HEK293T (cell line): Measurements from ENCODE around the gene FBXO33.

Experiments used
- CTCF ChIA-PET: fragments of 350-600 bp; formaldehyde crosslinking; extraction: SDS; loops from one replicate; lab custom pipeline; 2021; ENCODE audit warnings: antibody characterized with exemption, inconsistent platforms; lab: Yijun Ruan, JAX
- POLR2A ChIA-PET: fragments of 350-600 bp; formaldehyde crosslinking; extraction: SDS; loops from one replicate; lab custom pipeline; 2020; ENCODE audit warnings: antibody characterized with exemption, inconsistent platforms; lab: Yijun Ruan, JAX
- DNase-seq: peaks from one replicate; pipeline ENCODE4 v3.0.0; 2012; ENCODE audit warnings: mixed read lengths; ENCODE audit errors: extremely low spot score
- ARNT ChIP-seq: fragments of 450-650 bp; IDR thresholded peaks from 2 replicates; pipeline ENCODE4 v1.6.1; 2017; ENCODE audit warnings: mild to moderate bottlenecking
- BHLHE40 ChIP-seq: fragments of 450-650 bp; IDR thresholded peaks from 2 replicates; pipeline ENCODE4 v1.6.1; 2016; ENCODE audit warnings: mild to moderate bottlenecking, moderate library complexity, borderline replicate concordance
- CTBP1 ChIP-seq: fragments of 450-650 bp; IDR thresholded peaks from 2 replicates; pipeline ENCODE4 v1.6.1; 2016; ENCODE audit warnings: borderline replicate concordance
- ELF4 ChIP-seq: fragments of 450-650 bp; IDR thresholded peaks from 2 replicates; pipeline ENCODE4 v1.6.1; 2017; ENCODE audit warnings: antibody characterized with exemption
- FOXA1 ChIP-seq: fragments of 450-650 bp; IDR thresholded peaks from 2 replicates; pipeline ENCODE4 v1.6.1; 2016; ENCODE audit warnings: mild to moderate bottlenecking
- FOXK2 ChIP-seq: fragments of 450-650 bp; IDR thresholded peaks from 2 replicates; pipeline ENCODE4 v1.6.1; 2016; ENCODE audit warnings: mild to moderate bottlenecking
- FOXM1 ChIP-seq: fragments of 450-650 bp; IDR thresholded peaks from 2 replicates; pipeline ENCODE4 v1.6.1; 2017; ENCODE audit warnings: mild to moderate bottlenecking, borderline replicate concordance
- HDGF ChIP-seq: fragments of 450-650 bp; IDR thresholded peaks from 2 replicates; pipeline ENCODE4 v1.6.1; 2017; ENCODE audit warnings: antibody characterized with exemption, borderline replicate concordance
- L3MBTL2 ChIP-seq: fragments of 450-650 bp; conservative IDR thresholded peaks from 2 replicates; pipeline ENCODE4 v1.6.1; 2016; ENCODE audit warnings: mild to moderate bottlenecking
- LEF1 ChIP-seq: fragments of 450-650 bp; IDR thresholded peaks from 2 replicates; pipeline ENCODE4 v1.6.1; 2017; ENCODE audit warnings: mild to moderate bottlenecking, borderline replicate concordance
- NFRKB ChIP-seq: fragments of 450-650 bp; IDR thresholded peaks from 2 replicates; pipeline ENCODE4 v1.6.1; 2016; ENCODE audit warnings: mild to moderate bottlenecking, moderate library complexity
- PKNOX1 ChIP-seq: fragments of 450-650 bp; IDR thresholded peaks from 2 replicates; pipeline ENCODE4 v1.6.1; 2016
- SP1 ChIP-seq: fragments of 450-650 bp; IDR thresholded peaks from 2 replicates; pipeline ENCODE4 v1.6.1; 2017
- SUZ12 ChIP-seq: fragments of 450-650 bp; IDR thresholded peaks from 2 replicates; pipeline ENCODE4 v1.6.1; 2016; ENCODE audit warnings: mild to moderate bottlenecking
- TARDBP ChIP-seq: fragments of 450-650 bp; IDR thresholded peaks from 2 replicates; pipeline ENCODE4 v1.6.1; 2016
- ZNF384 ChIP-seq: fragments of 450-650 bp; IDR thresholded peaks from 2 replicates; pipeline ENCODE4 v1.6.1; 2016

Gene FBXO33

GRCh38 chr14:39383026-39383660 lies 49.1 kb downstream of the FBXO33 start:
- TF ChIP-seq ARNT: no peak
- no peak for TF ChIP-seq TARDBP
- TF ChIP-seq FOXM1: no peak
- no peak for TF ChIP-seq SP1
- no peak for TF ChIP-seq ELF4
- no peak for TF ChIP-seq FOXA1
- TF ChIP-seq BHLHE40: no peak
- TF ChIP-seq LEF1: no peak
- TF ChIP-seq NFRKB: no peak
- TF ChIP-seq L3MBTL2: no peak
- TF ChIP-seq PKNOX1: no peak
- no peak for TF ChIP-seq FOXK2
- no peak for TF ChIP-seq SUZ12
- TF ChIP-seq HDGF: no peak
- TF ChIP-seq ZNF384: no peak
- CTCF ChIA-PET: no interaction called here
- POLR2A ChIA-PET: interaction anchor here (1.2 kb wide), 1 partner anchor 280 kb away, joined by 3 read pairs; the partner anchor contains the start of gene SEC23A
- no peak for DNase-seq

DNA sequence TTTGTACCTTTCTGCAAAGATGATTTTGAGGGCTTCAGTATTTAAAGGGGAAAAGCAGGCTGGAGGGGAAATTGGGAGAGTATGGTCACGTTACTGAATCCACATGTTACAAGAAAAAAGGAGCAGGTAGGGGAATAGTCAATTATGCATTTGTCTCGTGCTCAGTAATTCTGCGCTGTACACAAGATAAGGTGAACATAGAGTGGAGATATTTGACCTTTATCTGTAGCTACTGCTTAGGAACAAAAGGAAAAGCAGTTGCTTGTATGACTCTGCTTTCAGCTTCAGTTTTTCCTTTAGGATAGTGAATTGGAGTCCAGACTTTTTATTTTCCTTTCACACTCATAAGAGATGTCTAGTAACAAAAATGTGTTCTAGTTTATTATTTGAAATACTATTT lies 49.8 kb downstream of the FBXO33 start:
- ChIA-PET CTCF (interaction anchor here (0.6 to 1.0 kb wide), 2 partner anchors 13 to 16 kb away, joined by 3 to 14 read pairs; no protein-coding TSS in a partner anchor), POLR2A (no interaction called here)
- TF ChIP-seq CTBP1 (no peak), SP1 (no peak), NFRKB (no peak), HDGF (no peak), ZNF384 (no peak), FOXM1 (no peak), ARNT (no peak), TARDBP (no peak)
- DNase-seq: no peak

GRCh38 chr14:39381366-39381765 lies 50.9 kb downstream of the FBXO33 start:
- DNase-seq: no peak
- TF ChIP-seq ZNF384: no peak
- TF ChIP-seq FOXK2: no peak
- no peak for TF ChIP-seq BHLHE40
- no peak for TF ChIP-seq HDGF
- ChIA-PET CTCF (interaction anchor here (0.6 to 1.0 kb wide), 2 partner anchors 12 to 88 kb away, joined by 3 read pairs; no protein-coding TSS in a partner anchor), POLR2A (no interaction called here)

DNA sequence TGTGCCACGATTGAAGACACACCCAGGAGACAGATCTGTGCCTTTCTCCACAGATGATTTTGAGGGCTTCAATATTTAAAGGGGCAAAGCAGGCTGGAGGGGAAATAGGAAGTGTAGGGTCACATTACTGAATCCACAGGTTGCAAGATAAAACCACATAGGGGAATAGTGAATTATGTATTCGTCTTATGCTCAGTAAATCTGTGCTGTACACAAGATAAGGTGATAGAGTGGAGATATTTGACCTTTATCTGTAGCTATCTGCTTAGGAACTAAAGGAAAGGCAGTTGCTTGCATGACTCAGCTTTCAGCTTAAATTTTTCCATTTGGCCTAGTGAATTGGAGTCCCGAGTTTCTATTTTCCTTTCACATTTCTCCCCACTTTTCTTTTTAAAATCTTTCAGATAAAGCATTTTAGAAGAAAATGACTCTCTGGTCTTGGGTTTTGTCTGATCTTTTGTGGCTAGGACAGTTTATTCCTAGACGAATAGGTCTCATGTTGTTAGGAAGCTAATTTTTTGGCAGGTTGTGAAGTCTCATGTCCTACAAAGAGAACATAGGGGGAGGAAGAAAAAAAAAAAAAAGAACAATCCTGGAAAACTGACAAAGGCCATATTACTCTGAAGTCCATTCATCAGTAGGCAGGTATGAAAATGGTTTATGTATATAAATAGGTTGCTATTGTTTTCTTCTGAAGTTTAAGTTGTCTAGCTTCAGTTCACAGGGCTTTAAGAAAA lies 55.4 kb downstream of the FBXO33 start:
- CTCF ChIA-PET: no interaction called here
- no peak for TF ChIP-seq ELF4
- TF ChIP-seq L3MBTL2: no peak
- TF ChIP-seq FOXM1: no peak
- TF ChIP-seq LEF1: no peak
- no peak for TF ChIP-seq TARDBP
- TF ChIP-seq BHLHE40: no peak
- no peak for TF ChIP-seq FOXK2
- no peak for TF ChIP-seq PKNOX1
- no peak for DNase-seq
- POLR2A ChIA-PET: interaction anchor here (0.7 to 1.8 kb wide), 3 partner anchors 110 to 274 kb away, joined by 3 to 7 read pairs (median 4); partner anchors contain the start of genes SEC23A and TRAPPC6B

GRCh38 chr14:39374851-39375250 lies 57.4 kb downstream of the FBXO33 start:
- ChIA-PET POLR2A (no interaction called here), CTCF (no interaction called here)
- no peak for DNase-seq
- TF ChIP-seq PKNOX1 (no peak), LEF1 (no peak), ZNF384 (no peak), SUZ12 (no peak), FOXM1 (no peak), FOXK2 (no peak), L3MBTL2 (no peak), FOXA1 (no peak), NFRKB (no peak), CTBP1 (no peak), TARDBP (no peak), ELF4 (no peak), BHLHE40 (no peak), ARNT (no peak)

DNA sequence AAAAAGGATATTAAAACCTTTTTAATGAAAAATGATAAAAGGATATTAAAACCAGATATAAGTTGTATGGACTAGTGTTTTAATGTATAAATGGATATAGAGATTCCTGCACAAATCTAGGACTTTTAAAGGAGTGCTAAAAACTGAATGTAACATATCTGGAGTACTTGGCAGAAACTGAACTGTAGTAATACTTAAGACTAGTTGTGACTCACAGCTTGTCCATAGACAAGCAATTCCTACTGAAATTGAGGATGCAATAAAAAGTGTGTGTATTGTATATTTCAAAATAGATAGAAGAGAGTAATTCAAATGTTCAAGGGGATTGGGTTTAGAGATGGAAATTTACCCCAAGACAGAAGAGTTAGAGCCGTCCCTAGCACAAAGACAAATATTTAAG lies 59.6 kb downstream of the FBXO33 start:
- CTCF ChIA-PET: no interaction called here
- DNase-seq: no peak
- POLR2A ChIA-PET: interaction anchor here (1.4 kb wide), 1 partner anchor 60 kb away, joined by 4 read pairs; the partner anchor contains the start of gene FBXO33
- no peak for TF ChIP-seq NFRKB
- no peak for TF ChIP-seq CTBP1
- TF ChIP-seq PKNOX1: no peak
- TF ChIP-seq FOXM1: no peak
- TF ChIP-seq SUZ12: no peak
- no peak for TF ChIP-seq BHLHE40
- no peak for TF ChIP-seq TARDBP
- no peak for TF ChIP-seq SP1
- TF ChIP-seq FOXK2: no peak
- no peak for TF ChIP-seq L3MBTL2
- no peak for TF ChIP-seq LEF1
- no peak for TF ChIP-seq ELF4
- TF ChIP-seq FOXA1: no peak
- no peak for TF ChIP-seq ZNF384
